ENCODE measurements around the gene LMOD3.

Gene LMOD3

DNA sequence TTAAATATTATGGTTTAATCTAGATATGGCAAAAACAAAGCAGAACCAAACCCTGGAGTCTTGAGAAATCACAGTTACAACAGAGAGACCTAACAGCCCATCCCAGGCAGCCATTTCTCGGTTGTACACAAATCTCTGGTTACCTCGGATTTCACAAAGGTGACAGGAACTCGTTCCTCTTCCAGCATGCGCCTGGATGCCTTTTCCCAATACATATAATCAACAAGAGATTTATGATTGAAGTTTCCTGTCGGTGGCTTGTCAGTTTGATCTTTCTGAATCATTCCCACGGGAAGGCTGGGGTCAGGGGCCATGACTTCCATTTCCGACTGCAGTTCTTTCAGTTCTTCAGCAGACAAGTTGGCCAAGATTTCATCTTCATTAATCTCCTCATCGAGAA, 445 bp downstream of the LMOD3 start:
- DNase-seq (ENCODE audit: low read depth in 2 of 2): no peak

DNA sequence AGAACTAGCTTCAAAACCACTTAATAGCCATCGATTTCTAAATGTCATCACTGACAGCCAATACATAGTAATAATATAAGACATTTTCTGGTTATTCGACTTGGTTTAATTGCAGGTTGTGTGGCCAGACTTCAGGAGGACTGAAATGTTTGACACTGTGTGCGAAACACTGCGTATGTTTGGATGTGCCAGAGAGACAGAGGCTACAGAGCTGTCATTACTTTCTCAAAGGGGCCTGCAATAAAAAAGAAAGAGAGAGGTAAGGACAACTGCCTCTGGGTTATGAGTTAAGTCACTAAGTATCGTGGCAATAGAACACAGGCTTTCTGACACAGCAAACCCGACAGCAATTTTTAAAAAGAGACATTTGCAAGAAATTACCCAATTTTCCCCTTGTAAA, 882 bp downstream of the LMOD3 start:
- no peak for DNase-seq (ENCODE audit: low read depth in 2 of 2)

- peak; percentile 64 to 83 for DNase-seq (ENCODE audit: low read depth in 2 of 2)
These were observed 1.4 kb downstream of the LMOD3 start for GRCh38 chr3:69120879-69121464.

DNA sequence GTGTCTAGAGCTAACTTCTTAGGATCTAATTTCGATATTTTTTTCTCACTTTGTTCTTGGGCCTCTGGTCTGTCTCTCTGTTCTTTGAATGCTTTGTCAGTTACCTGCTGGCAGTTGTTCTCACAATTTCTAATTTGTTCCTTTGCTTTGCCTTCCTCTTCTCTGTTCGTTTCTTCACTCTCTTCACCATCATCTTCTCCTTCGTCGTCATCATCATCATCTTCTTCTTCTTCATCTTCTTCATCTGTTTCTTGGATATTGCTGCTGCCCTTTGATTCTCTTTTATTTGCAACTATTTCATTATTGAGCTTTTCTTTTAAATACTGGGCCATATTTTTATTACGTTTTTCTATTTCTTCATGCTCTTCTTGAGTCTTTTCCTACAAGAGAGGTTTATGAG, 2.7 kb downstream of the LMOD3 start:
- no peak for DNase-seq (ENCODE audit: low read depth in 2 of 2)

GRCh38 chr3:69119138-69119537, 3.3 kb downstream of the LMOD3 start:
- no peak for DNase-seq (ENCODE audit: low read depth in 2 of 2)

GRCh38 chr3:69118555-69118954, 3.8 kb downstream of the LMOD3 start:
- no peak for DNase-seq (ENCODE audit: low read depth in 2 of 2)

DNA sequence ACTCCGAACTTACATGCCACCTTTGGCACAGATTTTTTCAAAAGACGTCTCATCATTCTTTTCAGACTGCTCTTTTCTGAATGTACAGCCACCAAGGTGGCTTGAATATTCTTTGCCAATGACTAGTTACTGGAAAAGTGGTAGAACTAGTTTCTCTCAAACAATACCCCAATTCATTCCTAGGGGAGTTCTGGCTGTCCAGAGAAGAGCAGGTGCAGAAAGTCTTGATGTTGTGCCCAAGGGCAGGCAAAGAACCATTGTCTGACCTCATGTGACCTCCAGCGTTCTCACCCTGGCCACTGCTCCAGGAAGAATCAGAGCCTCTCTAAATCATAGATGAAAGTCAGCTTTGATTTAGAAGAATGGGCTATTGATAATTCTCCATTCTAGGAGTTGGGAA, 5.5 kb downstream of the LMOD3 start:
- no peak for DNase-seq (ENCODE audit: low read depth in 2 of 2)

- DNase-seq (ENCODE audit: low read depth in 2 of 2): no peak
These were observed 6.2 kb downstream of the LMOD3 start for GRCh38 chr3:69116162-69116561.

- DNase-seq (ENCODE audit: low read depth in 2 of 2): no peak
These were observed 6.7 kb downstream of the LMOD3 start for GRCh38 chr3:69115731-69116130.

GRCh38 chr3:69113536-69113935, 8.9 kb downstream of the LMOD3 start:
- DNase-seq (ENCODE audit: low read depth in 2 of 2): no peak

- no peak for DNase-seq (ENCODE audit: low read depth in 2 of 2)
These were observed 11.4 kb downstream of the LMOD3 start for GRCh38 chr3:69110941-69111546.

GRCh38 chr3:69108811-69109210, 13.6 kb downstream of the LMOD3 start:
- no peak for DNase-seq (ENCODE audit: low read depth in 2 of 2)

- no peak for DNase-seq (ENCODE audit: low read depth in 2 of 2)
These were observed 14.6 kb downstream of the LMOD3 start for GRCh38 chr3:69107841-69108240.

DNA sequence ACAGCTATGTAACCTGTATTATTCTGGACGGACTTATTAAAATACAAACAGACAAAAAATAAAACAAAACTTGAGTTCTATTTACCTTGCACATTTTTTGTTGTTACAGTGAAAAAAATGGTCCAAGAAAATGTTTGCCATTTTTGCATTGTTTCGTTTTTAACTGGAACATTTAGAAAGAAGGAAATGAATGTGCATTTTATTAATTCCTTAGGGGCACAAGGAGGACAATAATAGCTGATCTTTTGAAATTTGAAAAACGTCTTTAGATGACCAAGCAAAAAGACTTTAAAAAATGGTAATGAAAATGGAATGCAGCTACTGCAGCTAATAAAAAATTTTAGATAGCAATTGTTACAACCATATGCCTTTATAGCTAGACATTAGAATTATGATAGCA, 17.1 kb downstream of the LMOD3 start:
- no peak for DNase-seq (ENCODE audit: low read depth in 2 of 2)

DNA sequence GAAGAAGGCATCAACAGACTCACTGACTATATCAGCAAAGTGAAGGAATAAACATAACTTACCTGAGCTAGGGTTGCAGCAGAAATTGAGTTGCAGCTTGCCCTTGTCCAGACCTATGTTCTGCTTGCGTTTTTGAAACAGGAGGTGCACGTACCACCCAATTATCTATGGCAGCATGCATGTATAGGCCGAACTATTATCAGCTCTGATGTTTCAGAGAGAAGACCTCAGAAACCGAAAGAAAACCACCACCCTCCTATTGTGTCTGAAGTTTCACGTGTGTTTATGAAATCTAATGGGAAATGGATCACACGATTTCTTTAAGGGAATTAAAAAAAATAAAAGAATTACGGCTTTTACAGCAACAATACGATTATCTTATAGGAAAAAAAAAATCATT, 17.8 kb downstream of the LMOD3 start:
- no peak for DNase-seq (ENCODE audit: low read depth in 2 of 2)

- DNase-seq (ENCODE audit: low read depth in 2 of 2): no peak
These were observed 19.3 kb downstream of the LMOD3 start for GRCh38 chr3:69103123-69103522.

DNA sequence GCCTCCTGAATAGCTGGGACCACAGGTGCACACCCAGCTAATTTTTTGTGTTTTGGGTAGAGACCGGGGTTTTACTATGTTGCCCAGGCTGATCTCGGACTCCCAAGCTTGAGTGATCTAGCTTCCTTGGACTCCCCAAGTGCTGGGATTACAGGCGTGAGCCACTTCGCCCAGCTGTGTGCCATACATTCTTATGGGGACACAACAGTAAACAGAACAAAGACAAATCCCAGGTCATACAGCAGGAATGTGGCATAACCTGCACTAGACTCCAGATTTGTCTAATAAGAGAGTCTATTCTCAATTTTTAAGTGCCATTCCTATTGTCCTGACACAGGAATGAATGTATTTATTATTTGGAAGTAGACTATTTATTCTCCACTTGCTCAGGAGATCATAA, 20.0 kb downstream of the LMOD3 start:
- DNase-seq (ENCODE audit: low read depth in 2 of 2): no peak

DNA sequence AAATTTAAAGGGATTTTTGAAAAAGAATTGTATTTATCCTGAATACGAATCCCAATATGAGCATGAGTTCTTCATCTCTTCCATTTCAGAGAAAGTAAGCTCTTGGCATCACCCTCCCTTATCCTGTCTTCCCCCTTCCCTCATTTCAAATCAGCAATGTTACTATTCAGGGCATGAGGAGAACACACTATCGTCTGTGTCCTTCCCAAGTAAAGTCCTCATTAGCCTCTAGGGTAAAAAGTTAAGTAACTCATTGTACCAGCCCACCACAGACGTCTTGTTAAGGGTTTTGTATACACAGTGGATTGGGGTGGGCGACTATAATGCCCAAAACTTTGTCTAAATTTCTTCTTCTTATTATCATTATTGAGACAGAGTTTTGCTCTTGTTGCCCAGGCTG, 22.8 kb downstream of the LMOD3 start:
- DNase-seq (ENCODE audit: low read depth in 2 of 2): no peak

DNA sequence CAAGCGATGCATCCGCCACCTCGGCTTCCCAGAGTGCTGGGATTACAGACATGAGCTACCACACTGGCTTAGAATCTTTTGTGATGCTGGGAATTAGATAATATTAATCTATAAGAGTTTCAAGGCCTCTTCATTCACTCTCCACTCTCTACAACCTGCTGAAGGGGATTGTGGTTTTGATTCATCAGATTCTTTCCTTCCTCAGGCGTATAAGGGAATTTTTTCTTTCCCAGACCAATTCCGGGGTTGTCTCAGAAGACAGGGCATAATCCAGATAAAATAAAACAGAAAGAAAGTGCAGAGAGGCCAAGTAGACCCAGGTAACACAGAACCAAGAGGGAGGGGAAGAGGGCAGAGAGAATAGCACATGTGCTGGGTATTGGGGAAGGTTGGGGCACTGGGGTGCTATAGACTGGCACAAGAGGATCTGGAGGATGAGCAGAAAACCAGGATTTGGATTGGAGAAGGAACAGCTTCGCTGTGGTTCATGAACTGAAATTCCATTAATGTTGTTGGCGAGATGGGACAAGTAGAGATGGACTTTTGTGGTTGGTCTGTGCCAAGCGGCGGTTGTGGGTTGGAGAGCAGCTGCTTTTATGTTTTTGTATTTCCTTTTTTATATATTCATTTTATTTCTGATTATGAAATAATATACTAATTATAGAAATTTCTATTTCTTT, 24.8 kb downstream of the LMOD3 start:
- no peak for DNase-seq (ENCODE audit: low read depth in 2 of 2)

DNA sequence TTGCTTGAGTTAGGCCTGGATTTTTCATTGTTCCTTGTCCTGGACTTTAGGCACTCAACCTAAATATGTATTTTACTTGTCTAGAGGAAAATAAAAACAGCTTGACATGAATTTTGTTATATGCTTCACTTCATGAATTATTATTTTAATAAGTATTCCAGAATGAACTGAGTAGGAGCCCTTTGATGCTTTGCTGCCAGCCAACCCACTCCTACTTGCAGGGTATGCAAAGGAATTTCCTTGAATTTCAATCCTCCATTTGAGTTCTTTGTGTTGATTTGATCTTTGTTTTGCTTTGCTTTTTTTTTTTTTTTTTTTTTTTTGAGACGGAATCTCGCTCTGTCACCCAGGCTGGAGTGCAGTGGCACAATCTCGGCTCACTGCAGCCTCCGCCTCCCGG, 26.1 kb downstream of the LMOD3 start:
- DNase-seq (ENCODE audit: low read depth in 2 of 2): no peak

DNA sequence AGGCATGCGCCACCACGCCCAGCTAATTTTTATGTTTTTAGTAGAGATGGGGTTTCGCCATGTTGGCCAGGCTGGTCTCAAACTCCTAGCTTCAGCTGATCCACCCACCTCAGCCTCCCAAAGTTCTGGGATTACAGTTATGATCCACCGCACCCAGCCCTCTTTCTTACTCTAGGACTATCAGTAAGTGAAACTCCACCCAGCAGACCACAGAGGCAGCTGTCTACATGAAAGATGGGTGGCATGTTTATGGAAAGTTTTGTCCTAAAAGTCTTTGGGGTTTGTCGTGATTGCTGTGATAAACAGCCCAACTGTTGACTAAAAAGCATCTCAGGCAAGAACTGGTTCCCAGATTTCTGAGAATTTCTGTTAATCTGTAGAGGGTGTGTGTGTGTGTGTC, 26.8 kb downstream of the LMOD3 start:
- no peak for DNase-seq (ENCODE audit: low read depth in 2 of 2)

- DNase-seq (ENCODE audit: low read depth in 2 of 2): no peak
These were observed 27.8 kb downstream of the LMOD3 start for GRCh38 chr3:69094467-69095205.

DNA sequence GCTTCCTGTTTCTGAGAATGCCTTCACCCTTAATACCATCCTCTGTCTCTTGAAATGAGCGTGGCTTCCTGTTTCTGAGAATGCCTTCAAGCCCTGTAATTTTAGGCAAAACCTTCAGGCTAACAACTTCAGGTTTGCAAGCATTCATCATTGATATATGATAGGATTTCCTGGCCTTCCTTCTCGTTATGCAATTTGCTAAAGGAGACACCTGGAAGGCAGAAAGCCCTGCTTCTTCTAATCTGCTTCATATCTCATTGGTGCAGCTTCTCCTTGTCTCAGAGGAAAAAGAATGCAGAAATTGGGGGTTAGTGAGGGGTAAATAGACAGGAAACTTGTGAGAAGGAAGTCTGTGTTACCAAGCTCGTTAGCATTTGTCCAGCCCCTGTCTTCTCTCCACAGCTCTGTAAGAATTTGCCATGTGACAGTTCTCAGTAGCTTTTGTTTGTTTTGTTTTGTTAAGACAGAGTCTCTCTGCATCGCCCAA, 30.3 kb downstream of the LMOD3 start:
- no peak for DNase-seq (ENCODE audit: low read depth in 2 of 2)

Data from stimulated activated CD8-positive, alpha-beta memory T cell treated with anti-CD3 and anti-CD28 coated beads, Interleukin-7, amount 100 ng/mL, for 4 hours (primary cell).